GM12801 (cell line): ENCODE data around the gene GJB1.

Source experiments
- TF ChIP-seq, protein P1 (sequence below): IDR thresholded peaks from one replicate; pipeline ENCODE4 v1.5.1; 2011; ENCODE audit warnings: control low read depth; ENCODE audit not compliant: insufficient read length; ENCODE audit errors: extremely low read depth

GJB1 gene

DNA sequence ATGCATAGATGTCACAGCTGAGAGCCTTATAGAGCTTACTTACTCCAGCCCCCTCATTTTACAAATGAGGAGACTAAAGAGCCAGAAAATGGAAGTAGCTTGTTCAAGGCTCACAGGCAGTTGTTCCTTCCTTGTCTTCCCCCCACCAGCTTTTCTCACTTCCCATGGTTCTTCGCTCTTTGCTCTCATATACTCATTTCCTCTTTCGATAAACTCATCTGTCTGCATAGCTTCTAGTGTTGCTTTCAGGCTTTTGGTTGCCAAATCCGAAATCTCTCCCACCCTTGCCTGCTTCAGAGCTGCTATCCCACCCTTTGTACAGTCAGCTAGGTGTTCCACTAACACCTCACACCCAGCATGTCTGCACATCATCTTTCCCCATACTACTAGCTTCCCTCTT, 25.0 kb upstream of the GJB1 start:
- TF ChIP-seq, protein P1, sequence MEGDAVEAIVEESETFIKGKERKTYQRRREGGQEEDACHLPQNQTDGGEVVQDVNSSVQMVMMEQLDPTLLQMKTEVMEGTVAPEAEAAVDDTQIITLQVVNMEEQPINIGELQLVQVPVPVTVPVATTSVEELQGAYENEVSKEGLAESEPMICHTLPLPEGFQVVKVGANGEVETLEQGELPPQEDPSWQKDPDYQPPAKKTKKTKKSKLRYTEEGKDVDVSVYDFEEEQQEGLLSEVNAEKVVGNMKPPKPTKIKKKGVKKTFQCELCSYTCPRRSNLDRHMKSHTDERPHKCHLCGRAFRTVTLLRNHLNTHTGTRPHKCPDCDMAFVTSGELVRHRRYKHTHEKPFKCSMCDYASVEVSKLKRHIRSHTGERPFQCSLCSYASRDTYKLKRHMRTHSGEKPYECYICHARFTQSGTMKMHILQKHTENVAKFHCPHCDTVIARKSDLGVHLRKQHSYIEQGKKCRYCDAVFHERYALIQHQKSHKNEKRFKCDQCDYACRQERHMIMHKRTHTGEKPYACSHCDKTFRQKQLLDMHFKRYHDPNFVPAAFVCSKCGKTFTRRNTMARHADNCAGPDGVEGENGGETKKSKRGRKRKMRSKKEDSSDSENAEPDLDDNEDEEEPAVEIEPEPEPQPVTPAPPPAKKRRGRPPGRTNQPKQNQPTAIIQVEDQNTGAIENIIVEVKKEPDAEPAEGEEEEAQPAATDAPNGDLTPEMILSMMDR = no peak

DNA sequence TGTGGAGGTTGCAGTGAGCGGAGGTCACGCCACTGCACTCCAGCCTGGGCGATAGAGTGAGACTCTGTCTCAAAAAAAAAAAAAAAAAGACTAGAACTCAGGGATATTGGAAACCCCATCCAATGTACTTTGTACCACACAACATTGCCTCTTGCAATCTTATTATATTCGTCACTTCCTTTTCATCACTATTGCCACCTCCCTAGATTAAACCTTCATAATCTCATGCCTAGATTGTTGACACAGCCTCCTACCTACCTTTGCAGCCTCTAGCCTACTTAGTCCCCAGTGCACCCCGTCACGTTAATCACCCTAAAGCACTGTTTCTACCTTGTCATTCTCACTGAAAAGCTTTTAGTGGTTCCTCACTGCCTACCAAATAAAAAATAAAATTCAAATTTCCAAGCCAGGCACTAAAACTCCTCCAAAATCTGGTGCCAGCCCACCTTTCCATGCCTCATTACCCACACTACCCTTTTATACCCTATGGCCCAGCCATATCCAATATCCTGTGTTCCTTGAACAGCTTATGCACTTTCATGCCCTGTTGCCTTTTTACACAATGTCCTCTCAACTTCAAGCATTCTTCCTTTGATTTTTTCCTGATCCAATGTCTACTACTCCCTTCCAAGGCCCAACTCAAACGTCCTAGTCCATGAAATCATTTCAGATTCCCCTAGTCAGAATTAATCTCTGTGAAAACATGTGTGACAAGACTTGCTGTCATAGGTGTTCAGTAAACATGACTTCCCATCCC, 23.6 kb upstream of the GJB1 start:
- TF ChIP-seq, protein P1 = no peak

DNA sequence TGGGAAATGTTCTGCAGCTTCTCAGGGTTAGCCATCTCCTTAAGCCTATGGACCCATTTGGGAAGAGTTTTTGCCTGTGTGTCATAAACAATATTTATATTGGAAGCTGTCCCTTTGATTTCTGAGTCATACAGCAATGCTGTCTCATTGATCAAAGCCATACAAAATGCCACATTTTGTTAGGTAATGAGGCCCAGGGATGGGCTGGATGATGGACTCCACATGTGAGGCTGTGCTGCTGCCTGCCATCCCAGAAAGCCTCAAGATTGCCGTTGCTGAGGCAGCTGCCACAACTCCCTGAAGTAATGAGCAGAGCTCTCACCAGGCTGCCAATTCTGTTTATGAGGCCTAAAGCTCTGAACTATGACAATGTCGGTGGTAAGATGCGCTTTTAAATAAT, 12.2 kb upstream of the GJB1 start:
- TF ChIP-seq, protein P1 = no peak

DNA sequence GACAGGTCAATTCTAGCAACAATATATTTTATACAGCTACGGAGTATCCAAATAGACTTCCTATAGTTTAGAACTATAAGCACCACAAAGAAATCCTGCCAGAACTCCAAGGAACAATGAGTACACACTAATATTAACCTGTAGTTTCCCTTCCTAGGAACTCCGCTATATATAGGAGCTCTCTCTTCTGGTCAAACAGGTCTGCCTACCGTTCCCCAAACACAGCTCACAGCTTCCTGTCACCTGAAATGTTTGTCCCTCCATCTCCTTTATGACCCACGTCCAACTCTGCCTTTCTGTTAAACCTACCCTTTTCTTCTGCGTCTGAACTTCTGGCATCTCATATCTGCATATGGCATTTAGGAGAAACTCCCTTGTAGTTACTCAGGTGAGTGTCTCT, 10.5 kb upstream of the GJB1 start:
- TF ChIP-seq, protein P1 = no peak

DNA sequence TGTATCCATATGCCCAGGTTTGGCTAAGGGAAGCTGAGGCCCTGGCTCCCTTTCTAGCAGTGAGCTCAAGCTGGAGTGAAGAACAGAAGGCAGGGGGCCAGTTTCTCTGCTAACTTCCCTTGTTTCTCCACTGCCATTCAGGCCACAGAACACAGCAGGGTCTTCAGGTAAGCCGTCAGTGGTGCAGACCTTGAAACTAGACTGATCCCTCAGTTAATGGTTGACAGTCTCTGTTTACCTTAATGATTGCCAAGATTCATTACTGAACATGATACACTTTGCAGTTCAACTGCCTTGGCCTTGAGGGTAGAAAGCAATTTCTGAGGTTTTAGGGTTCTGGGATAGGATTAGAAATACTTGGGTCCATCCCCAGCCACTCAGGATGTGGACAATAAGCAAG, 8.9 kb upstream of the GJB1 start:
- TF ChIP-seq, protein P1 = no peak

DNA sequence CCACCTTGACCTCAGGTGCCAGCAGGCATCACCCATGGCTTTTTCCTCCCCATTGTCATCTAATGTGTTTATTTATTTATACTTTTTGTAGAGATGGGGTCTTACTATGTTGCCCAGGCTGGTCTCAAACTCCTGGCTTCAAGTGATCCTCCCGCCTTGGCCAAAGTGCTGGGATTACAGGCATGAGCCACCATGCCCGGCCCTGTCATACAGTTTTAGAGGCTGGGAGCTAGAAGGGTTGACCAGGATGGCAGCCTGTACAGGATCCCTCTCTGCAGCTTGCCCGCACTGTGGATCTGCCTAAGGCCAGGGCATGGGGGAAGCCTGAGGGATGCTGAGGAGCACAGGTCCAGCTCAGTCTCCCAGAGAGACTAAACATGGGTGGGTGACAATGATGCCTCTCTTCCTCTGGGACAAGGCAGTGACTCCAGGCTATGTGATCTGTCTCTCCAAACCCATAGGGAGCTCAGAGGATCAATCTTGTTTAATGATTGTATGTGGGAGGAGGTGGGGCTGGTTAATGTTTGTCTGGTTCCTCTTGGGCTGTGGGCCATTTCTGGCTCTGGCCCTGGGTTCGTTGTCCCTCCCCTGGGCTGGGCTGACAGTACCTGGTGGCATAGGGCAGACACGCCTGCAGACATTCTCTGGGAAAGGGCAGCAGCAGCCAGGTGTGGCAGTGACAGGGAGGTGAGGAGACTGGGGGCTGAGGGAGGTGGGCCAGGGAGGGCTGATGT, 8.3 kb upstream of the GJB1 start:
- TF ChIP-seq, protein P1 = no peak

DNA sequence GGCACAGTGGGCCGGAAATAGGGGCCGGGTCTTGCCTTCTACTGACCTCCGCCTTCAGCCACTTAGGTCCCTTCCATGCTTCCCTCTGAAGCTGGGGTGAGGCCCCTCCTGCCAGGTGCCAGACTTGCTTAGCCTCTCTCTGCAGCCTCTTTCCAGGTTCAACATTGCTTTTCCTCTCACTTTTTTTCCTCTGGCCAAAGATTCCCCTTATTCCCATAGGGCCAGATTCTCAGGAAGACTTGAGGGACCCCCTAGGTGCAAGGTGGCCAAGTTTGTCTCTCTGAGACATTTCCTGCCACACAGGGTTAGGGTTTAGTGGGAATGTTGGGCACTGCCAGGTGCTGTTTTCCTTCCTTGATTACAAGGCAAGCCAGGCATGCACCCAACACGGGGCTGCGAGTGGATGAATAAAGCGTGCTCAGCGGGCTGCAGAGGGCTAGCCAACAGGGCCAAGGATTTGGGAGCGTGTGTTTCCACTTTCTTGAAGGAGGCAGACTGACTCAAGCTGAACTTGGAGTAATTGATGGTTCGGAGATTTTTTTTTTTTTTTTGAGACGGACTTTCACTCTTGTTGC, 7.6 kb upstream of the GJB1 start:
- TF ChIP-seq, protein P1 = no peak
